Nephron progenitor cell (in vitro differentiated cells): ENCODE measurements around the gene ALMS1.
"Not testable (repeated sequence)": the region's sequence is repeated elsewhere in the genome, so short reads cannot be mapped to it uniquely, and the experiment has no call there.

ENCODE experiments used
- DNase-seq: peaks from one replicate; pipeline ENCODE4 v3.0.0; 2021
- H3K27ac Mint-ChIP-seq: 2 replicates; pipeline ENCODE4 v1.8.0; 2021; ENCODE audit warnings: mild to moderate bottlenecking, moderate library complexity, mixed read lengths
- H3K27me3 Mint-ChIP-seq: 2 replicates; pipeline ENCODE4 v1.8.0; 2021; ENCODE audit warnings: mild to moderate bottlenecking, low read depth, mixed read lengths; ENCODE audit not compliant: poor library complexity
- H3K36me3 Mint-ChIP-seq: 2 replicates; pipeline ENCODE4 v1.8.0; 2021; ENCODE audit warnings: low read depth, mixed read lengths
- H3K4me1 Mint-ChIP-seq: 2 replicates; pipeline ENCODE4 v1.8.0; 2021; ENCODE audit warnings: mixed read lengths
- H3K4me3 Mint-ChIP-seq: 2 replicates; pipeline ENCODE4 v1.8.0; 2021; ENCODE audit warnings: mild to moderate bottlenecking, moderate library complexity, mixed read lengths
- H3K9me3 Mint-ChIP-seq: 2 replicates; pipeline ENCODE4 v1.8.0; 2021; ENCODE audit warnings: mild to moderate bottlenecking, moderate library complexity, mixed read lengths
- CTCF ChIP-seq: fragments of 200-600 bp; sonication (generic); IDR thresholded peaks from 2 replicates; pipeline ENCODE4 v1.5.0; 2021; ENCODE audit warnings: antibody characterized with exemption

Gene ALMS1

DNA sequence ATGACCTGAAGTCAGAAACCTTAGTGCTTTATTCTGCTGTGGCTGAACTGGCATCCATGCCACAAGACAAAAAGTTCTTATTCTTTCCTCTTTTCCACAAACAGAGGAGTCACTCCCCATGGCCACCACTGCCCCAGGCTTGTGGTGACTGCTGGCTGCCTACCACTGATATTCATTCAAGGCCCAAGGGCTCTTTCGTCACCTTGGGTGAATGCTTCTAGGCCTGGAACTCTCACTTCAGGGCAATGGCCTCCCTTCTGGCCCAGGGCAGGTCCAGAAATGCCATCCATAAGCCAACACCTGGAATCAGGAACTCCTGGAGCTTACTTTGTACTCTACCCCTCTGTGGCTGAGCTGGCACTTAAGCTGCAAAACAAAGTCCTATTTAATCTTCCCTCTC lies 146.7 kb downstream of the ALMS1 start:
- Mint-ChIP-seq H3K36me3 (peaks cover 100% of the 10 kb centered on the region), H3K27ac (no peak overlapping the region), H3K27me3 (no peaks in the 10 kb centered on the region), H3K4me1 (no peaks in the 10 kb centered on the region), H3K9me3 (peaks cover 69% of the 10 kb centered on the region), H3K4me3 (no peak overlapping the region)
- TF ChIP-seq CTCF: no peak
- no peak for DNase-seq

DNA sequence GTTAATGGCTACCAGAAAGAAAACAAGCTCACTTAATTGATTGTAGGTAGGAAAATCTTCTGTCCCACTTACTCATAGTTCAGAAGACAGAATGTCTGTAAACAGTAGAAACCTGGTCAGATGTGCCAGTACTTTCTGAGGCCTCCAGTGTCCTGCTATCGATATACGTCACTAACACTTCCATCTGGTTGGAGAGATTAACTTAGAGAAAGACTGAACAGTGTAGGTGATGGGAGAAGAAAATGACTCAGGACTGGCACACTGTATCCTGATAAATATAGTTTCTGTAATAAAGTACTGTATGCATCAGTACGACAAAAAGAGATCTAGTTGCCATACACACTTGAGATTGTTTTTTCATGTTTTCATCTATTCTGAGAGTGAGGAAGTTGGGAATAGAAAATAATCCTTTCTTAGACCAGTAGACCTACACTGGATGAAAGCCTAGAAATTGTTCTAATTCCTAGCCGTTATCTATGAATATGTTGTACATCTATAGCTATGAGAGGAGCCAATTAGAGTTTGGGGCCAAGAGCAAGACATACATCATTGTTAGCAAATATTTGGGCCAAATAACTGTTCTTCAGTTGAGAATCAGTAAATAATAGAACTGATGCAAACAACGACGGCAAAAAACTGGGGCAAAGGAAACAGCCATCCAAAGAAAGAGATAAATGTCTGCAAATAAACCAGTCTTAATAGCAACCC lies 150.7 kb downstream of the ALMS1 start:
- no peak overlapping the region for H3K27ac Mint-ChIP-seq
- peaks cover 69% of the 10 kb centered on the region for H3K9me3 Mint-ChIP-seq
- no peaks in the 10 kb centered on the region for H3K27me3 Mint-ChIP-seq
- H3K36me3 Mint-ChIP-seq: peaks cover 100% of the 10 kb centered on the region
- no peak for TF ChIP-seq CTCF
- no peak for DNase-seq
- H3K4me1 Mint-ChIP-seq: no peaks in the 10 kb centered on the region
- H3K4me3 Mint-ChIP-seq: no peak overlapping the region

DNA sequence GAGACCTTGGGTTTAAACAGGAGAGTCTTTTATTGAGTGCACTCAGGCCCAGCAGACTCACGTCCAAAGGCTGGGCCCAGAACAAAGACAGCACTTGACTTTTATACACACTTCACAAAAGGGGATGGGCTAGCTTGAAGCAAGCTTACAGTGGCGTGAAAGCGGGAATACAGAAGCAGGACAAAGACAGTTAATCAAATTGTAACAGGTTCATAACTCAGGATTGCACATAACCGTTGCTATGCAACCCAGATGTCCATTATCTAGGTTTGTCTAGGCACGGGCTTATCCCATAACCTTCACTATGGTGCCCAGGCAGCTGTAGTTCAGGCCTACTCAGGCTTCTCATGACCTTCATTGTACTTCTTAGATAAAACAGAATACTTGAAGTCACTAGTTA lies 175.2 kb downstream of the ALMS1 start:
- not testable (repeated sequence) for H3K27me3 Mint-ChIP-seq, H3K4me3 Mint-ChIP-seq, H3K27ac Mint-ChIP-seq, DNase-seq, H3K4me1 Mint-ChIP-seq, H3K9me3 Mint-ChIP-seq
- peaks cover 44% of the 10 kb centered on the region for H3K36me3 Mint-ChIP-seq

DNA sequence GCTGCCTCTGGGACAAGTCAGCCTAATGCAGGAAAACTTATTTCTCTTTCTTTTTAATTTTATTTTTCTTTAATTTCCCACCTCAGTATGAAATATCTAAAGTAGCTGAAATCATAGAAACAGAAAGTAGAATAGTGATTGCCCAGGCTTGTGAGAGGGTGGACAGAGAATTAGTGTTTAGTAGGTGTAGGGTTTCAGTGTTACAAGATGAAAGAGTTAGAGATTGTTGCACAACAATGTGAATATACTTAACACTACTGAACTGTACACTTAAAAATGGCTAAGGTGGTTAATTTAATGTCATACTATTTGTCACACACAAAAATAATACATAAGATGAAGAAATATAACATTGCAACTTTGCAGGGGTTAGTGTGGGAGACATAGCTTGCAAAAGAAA lies 175.8 kb downstream of the ALMS1 start:
- no peak for TF ChIP-seq CTCF
- Mint-ChIP-seq H3K9me3 (no peaks in the 10 kb centered on the region), H3K4me1 (no peaks in the 10 kb centered on the region), H3K36me3 (peaks cover 48% of the 10 kb centered on the region), H3K4me3 (no peak overlapping the region), H3K27me3 (no peaks in the 10 kb centered on the region), H3K27ac (no peak overlapping the region)
- no peak for DNase-seq

- H3K4me1 Mint-ChIP-seq: no peaks in the 10 kb centered on the region
- no peaks in the 10 kb centered on the region for H3K27me3 Mint-ChIP-seq
- H3K9me3 Mint-ChIP-seq: no peaks in the 10 kb centered on the region
- H3K27ac Mint-ChIP-seq: no peak overlapping the region
- H3K36me3 Mint-ChIP-seq: peaks cover 31% of the 10 kb centered on the region
- H3K4me3 Mint-ChIP-seq: no peak overlapping the region
- no peak for DNase-seq
- no peak for TF ChIP-seq CTCF
Measured at GRCh38 chr2:73564986-73565385, 179.3 kb downstream of the ALMS1 start.

DNA sequence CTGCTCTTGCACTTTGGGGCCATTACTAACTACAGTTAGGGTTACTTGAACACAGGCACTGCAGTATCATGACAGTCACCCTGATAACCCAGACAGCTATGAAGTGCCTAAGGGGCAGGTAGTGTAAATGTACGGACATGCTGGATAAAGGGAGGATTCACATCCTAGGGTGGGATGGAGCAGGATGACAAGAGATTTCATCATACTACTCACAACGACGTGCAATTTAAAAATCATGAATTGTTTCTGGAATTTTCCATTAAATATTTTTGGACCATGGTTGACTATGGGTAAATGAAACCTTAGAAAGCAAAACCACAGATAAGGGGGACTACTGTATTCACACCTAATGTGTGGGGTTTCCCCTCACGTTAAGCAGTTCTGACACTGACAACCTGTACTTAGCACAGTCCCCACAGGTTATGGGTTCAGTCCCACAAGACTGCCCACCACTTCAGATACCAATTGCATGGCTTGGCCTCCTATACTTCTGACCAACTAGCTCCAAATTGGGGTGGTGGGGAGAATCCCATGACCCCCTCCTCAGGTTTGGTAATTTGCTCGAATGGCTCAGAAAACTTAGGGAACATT lies 180.7 kb downstream of the ALMS1 start:
- H3K4me1 Mint-ChIP-seq: no peaks in the 10 kb centered on the region
- no peak overlapping the region for H3K27ac Mint-ChIP-seq
- DNase-seq: no peak
- no peaks in the 10 kb centered on the region for H3K9me3 Mint-ChIP-seq
- TF ChIP-seq CTCF: no peak
- no peak overlapping the region for H3K4me3 Mint-ChIP-seq
- H3K27me3 Mint-ChIP-seq: no peaks in the 10 kb centered on the region
- peaks cover 21% of the 10 kb centered on the region for H3K36me3 Mint-ChIP-seq
